OCI-LY3 (cell line): ENCODE data around the gene RASSF6.
A peak's percentile ranks its signal among the peaks of the same experiment; 100 is the strongest.
"Not testable (repeated sequence)": the region's sequence is repeated elsewhere in the genome, so short reads cannot be mapped to it uniquely, and the experiment has no call there.

Experiments
- H2AFZ ChIP-seq: fragments of 200-600, 300-600 bp; shearing (Covaris generic); 2 replicates; pipeline ENCODE4 v1.6.0; 2014; ENCODE audit warnings: antibody characterized with exemption, low read depth, low read length
- H3K27ac ChIP-seq: fragments of 200-600, 300-600 bp; sonication (generic); 2 replicates; pipeline ENCODE4 v1.5.1; 2014; ENCODE audit warnings: mild to moderate bottlenecking, low read length, moderate library complexity, mixed read lengths
- H3K27me3 ChIP-seq: fragments of 200-600, 300-600 bp; sonication (generic); 2 replicates; pipeline ENCODE4 v1.6.1; 2014; ENCODE audit warnings: low read depth, low read length, mixed read lengths
- H3K36me3 ChIP-seq: fragments of 200-600, 300-600 bp; sonication (generic); replicated peaks from 2 replicates; pipeline ENCODE3; 2014; ENCODE audit warnings: low read depth, low read length, mixed read lengths
- H3K4me1 ChIP-seq: fragments of 300-600, 200-600 bp; sonication (generic); 2 replicates; pipeline ENCODE4 v1.6.1; 2014; ENCODE audit warnings: low read length, mixed read lengths
- H3K4me2 ChIP-seq: fragments of 200-600, 300-600 bp; sonication (generic); 2 replicates; pipeline ENCODE4 v1.6.1; 2014; ENCODE audit warnings: low read length, mixed read lengths
- H3K4me3 ChIP-seq: fragments of 300-600, 200-600 bp; sonication (generic); 2 replicates; pipeline ENCODE4 v1.5.1; 2014; ENCODE audit warnings: antibody characterized with exemption, mild to moderate bottlenecking, low read length, moderate library complexity
- H3K79me2 ChIP-seq: fragments of 300-600, 200-600 bp; shearing (Covaris generic); 2 replicates; pipeline ENCODE4 v1.6.1; 2014; ENCODE audit warnings: mild to moderate bottlenecking, low read length, mixed read lengths
- H3K9ac ChIP-seq: fragments of 300-600, 200-600 bp; shearing (Covaris generic); 2 replicates; pipeline ENCODE4 v1.6.0; 2014; ENCODE audit warnings: mild to moderate bottlenecking, low read length, moderate library complexity
- H3K9me3 ChIP-seq: fragments of 200-600, 300-600 bp; shearing (Covaris generic); 2 replicates; pipeline ENCODE4 v1.6.1; 2014; ENCODE audit warnings: low read length, mixed read lengths; ENCODE audit not compliant: insufficient read depth
- H4K20me1 ChIP-seq: fragments of 200-600, 300-600 bp; sonication (generic); 2 replicates; pipeline ENCODE4 v1.6.1; 2016; ENCODE audit warnings: low read length, mixed read lengths; ENCODE audit not compliant: insufficient read depth
- EZH2phosphoT487 ChIP-seq: fragments of 200-600 bp; shearing (Covaris generic); IDR thresholded peaks from 2 replicates; pipeline ENCODE4 v1.6.1; 2018; ENCODE audit warnings: antibody characterized with exemption, mixed run types, low read depth
- TF ChIP-seq, protein P1 (sequence below): fragments of 200-600, 300-600 bp; sonication (generic); IDR thresholded peaks from 2 replicates; pipeline ENCODE4 v1.5.1; 2014; ENCODE audit warnings: antibody characterized with exemption, low read length, low read depth

The RASSF6 gene

DNA sequence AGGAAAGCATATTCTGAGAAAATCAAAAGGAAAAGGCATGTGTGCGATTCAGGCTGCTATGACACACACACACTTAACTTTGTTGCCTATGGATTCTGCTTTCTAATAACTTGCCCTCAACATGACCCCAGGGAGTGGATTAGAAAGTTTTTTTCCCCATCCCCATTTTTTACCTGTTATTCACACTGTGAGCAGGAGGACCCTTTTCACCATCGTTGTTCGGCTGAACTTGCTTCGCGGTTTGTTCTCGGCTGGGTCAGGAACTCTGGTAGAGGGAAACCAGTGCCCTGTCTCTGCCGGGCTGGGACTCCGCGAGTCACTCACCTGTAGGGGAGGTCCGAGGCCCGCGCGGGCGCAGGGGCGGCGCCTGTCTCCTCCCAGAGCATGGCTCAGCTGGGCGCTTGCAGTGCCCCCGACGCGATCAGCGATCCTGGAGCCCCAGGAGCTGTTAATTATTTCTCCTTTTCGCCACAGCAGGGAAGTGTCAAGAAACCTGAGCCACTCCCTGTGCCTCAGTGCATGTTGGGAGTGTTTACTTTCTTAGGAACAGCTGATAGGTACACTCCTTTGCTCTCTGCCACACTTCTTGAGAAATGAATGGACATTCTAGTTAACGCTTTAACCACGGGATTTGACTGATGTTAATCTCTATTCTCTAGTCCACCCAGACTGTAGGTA, at the start of gene RASSF6:
Gene RASSF6 (minus strand): TSS at position 322 of the 678 bp plus-strand sequence. CDS start 8,641 bp downstream, outside the sequence.
- H3K9me3 ChIP-seq, result no peaks in the 10 kb centered on the region
- H3K79me2 ChIP-seq, result no peaks in the 10 kb centered on the region
- H3K4me1 ChIP-seq, result 0 out of 2 replicates have a peak, but pooled peaks cover 5% of the 10 kb centered on the region
- no peak for TF ChIP-seq EZH2phosphoT487
- peaks cover 38% of the 10 kb centered on the region for H3K27me3 ChIP-seq
- no peak within 1 kb of the TSS for H3K27ac ChIP-seq
- peak within 1 kb of the TSS; percentile 37; the same call in 1 of the 2 replicates for H2AFZ ChIP-seq
- H4K20me1 ChIP-seq, result no peaks in the 10 kb centered on the region
- H3K4me2 ChIP-seq, result peak within 1 kb of the TSS; percentile 83
- no peak within 1 kb of the TSS for H3K9ac ChIP-seq
- H3K4me3 ChIP-seq, result peak within 1 kb of the TSS; percentile 75
- H3K36me3 ChIP-seq, result no peaks in the 10 kb centered on the region

GRCh38 chr4:73669410-73670183, 49.4 kb upstream of the RASSF6 start:
- Histone ChIP-seq H3K79me2 (no peaks in the 10 kb centered on the region), H3K4me1 (peaks cover 14% of the 10 kb centered on the region), H3K27ac (no peak overlapping the region), H4K20me1 (no peaks in the 10 kb centered on the region), H3K4me2 (peak overlapping the region; percentile 44), H3K9ac (no peak overlapping the region), H3K27me3 (peaks cover 8% of the 10 kb centered on the region), H2AFZ (no peak overlapping the region), H3K4me3 (0 out of 2 replicates have a peak overlapping the region, but pooled peaks have one; percentile 14), H3K36me3 (no peaks in the 10 kb centered on the region), H3K9me3 (no peaks in the 10 kb centered on the region)
- TF ChIP-seq, protein P1, sequence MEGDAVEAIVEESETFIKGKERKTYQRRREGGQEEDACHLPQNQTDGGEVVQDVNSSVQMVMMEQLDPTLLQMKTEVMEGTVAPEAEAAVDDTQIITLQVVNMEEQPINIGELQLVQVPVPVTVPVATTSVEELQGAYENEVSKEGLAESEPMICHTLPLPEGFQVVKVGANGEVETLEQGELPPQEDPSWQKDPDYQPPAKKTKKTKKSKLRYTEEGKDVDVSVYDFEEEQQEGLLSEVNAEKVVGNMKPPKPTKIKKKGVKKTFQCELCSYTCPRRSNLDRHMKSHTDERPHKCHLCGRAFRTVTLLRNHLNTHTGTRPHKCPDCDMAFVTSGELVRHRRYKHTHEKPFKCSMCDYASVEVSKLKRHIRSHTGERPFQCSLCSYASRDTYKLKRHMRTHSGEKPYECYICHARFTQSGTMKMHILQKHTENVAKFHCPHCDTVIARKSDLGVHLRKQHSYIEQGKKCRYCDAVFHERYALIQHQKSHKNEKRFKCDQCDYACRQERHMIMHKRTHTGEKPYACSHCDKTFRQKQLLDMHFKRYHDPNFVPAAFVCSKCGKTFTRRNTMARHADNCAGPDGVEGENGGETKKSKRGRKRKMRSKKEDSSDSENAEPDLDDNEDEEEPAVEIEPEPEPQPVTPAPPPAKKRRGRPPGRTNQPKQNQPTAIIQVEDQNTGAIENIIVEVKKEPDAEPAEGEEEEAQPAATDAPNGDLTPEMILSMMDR, result no peak
- no peak for TF ChIP-seq EZH2phosphoT487

DNA sequence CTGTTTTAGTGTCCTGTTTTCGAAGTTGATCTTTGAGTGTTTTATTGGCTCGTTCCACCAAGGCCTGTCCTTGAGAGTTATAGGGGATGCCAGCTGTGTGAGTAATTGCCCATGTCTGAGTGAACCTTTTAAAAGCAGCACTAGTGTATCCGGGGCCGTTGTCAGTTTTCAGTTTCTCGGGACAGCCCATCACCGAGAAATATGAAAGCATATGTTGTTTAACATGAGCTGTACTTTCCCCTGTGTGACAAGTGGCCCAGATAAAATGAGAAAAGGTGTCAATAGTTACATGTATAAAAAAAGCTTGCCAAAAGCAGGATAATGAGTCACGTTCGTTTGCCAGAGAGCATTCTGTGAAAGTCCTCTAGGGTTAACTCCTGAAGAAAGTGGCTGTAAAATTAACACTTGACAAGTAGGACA, 48.6 kb upstream of the RASSF6 start:
- H3K4me1 ChIP-seq, result peaks cover 14% of the 10 kb centered on the region
- no peaks in the 10 kb centered on the region for H3K9me3 ChIP-seq
- 0 out of 2 replicates have a peak overlapping the region, but pooled peaks have one; percentile 14 for H3K4me3 ChIP-seq
- H2AFZ ChIP-seq, result no peak overlapping the region
- no peak overlapping the region for H3K9ac ChIP-seq
- H3K36me3 ChIP-seq, result no peaks in the 10 kb centered on the region
- no peaks in the 10 kb centered on the region for H3K79me2 ChIP-seq
- peaks cover 8% of the 10 kb centered on the region for H3K27me3 ChIP-seq
- H4K20me1 ChIP-seq, result no peaks in the 10 kb centered on the region
- TF ChIP-seq EZH2phosphoT487, result no peak
- TF ChIP-seq, protein P1, result no peak
- peak overlapping the region; percentile 44 for H3K4me2 ChIP-seq
- no peak overlapping the region for H3K27ac ChIP-seq

DNA sequence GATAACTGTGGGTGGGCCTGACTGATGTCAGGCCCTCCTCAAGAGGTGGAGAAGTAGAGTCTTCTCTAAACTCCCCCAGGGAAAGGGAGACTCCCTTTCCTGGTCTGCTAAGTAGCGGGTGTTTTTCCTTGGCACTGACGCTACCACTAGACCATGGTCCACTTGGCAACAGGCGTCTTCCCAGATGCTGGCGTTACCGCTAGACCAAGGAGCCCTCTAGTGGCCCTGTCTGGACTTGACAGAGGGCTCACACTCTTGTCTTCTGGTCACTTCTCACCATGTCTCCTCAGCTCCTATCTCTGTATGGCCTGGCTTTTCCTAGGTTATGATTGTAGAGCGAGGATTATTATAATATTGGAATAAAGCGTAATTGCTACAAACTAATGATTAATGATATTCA, 45.7 kb upstream of the RASSF6 start:
- H4K20me1 ChIP-seq, H3K27ac ChIP-seq, H3K27me3 ChIP-seq, H3K9me3 ChIP-seq, H3K79me2 ChIP-seq, H3K36me3 ChIP-seq, H3K9ac ChIP-seq, H3K4me3 ChIP-seq, H2AFZ ChIP-seq: not testable (repeated sequence)
- TF ChIP-seq, protein P1, result peak; percentile 31
- Histone ChIP-seq H3K4me2 (0 out of 2 replicates have a peak overlapping the region, but pooled peaks have one; percentile 21), H3K4me1 (peaks cover 23% of the 10 kb centered on the region)
